H1 (cell line): ENCODE measurements around the gene ZDHHC8. TPM values are rescaled to one million over a fixed set of nuclear protein-coding genes. Genes with fewer than 3 reads are reported as not detected.

Experiments
- CTCF ChIA-PET: fragments of 300-600 bp; sonication (Branson Sonifier 250); formaldehyde crosslinking; loops from one replicate; lab custom pipeline; 2021; ENCODE audit not compliant: partially characterized antibody; lab: Charles Lee
- POLR2A ChIA-PET: fragments of 300-600 bp; sonication (Branson Sonifier 250); formaldehyde crosslinking; loops from one replicate; lab custom pipeline; 2021; ENCODE audit warnings: inconsistent platforms; ENCODE audit not compliant: partially characterized antibody; lab: Charles Lee
- DNase-seq, 2 experiments: peaks; one replicate each; pipeline versions ENCODE4 v3.0.0 to v3.0.0-alpha.2; 2010 to 2022; ENCODE audit warnings: low spot score in 2 of 2, low read depth in 1 of 2, mixed read lengths in 1 of 2
- FAIRE-seq: peaks from 2 replicates; lab custom pipeline; 2011; peaks lifted over from hg19 to GRCh38; lab: Jason Lieb, UNC
- H2AFZ ChIP-seq: 2 replicates; pipeline ENCODE4 v1.8.1; 2012; ENCODE audit warnings: low read length, inconsistent platforms
- H2AK5ac ChIP-seq: 2 replicates; pipeline ENCODE4 v1.6.1; 2013; ENCODE audit warnings: low read depth, low read length
- H2BK120ac ChIP-seq: replicated peaks from 2 replicates; pipeline ENCODE3; 2013; ENCODE audit warnings: low read depth, low read length, inconsistent platforms
- H2BK12ac ChIP-seq: 2 replicates; pipeline ENCODE4 v1.6.1; 2013; ENCODE audit warnings: low read depth, low read length
- H2BK15ac ChIP-seq: 2 replicates; pipeline ENCODE4 v1.6.1; 2013; ENCODE audit warnings: low read length
- H2BK20ac ChIP-seq: 2 replicates; pipeline ENCODE4 v1.6.1; 2013; ENCODE audit warnings: low read length
- H2BK5ac ChIP-seq: 2 replicates; pipeline ENCODE4 v1.6.1; 2013; ENCODE audit warnings: low read depth, low read length
- H3K14ac ChIP-seq: 2 replicates; pipeline ENCODE4 v1.6.1; 2013; ENCODE audit warnings: inconsistent platforms; ENCODE audit not compliant: insufficient read length
- H3K18ac ChIP-seq: 2 replicates; pipeline ENCODE4 v1.6.1; 2013; ENCODE audit warnings: low read length; ENCODE audit errors: extremely low read depth
- H3K23ac ChIP-seq: 2 replicates; pipeline ENCODE4 v1.6.1; 2013; ENCODE audit warnings: inconsistent platforms; ENCODE audit not compliant: insufficient read length
- H3K23me2 ChIP-seq: 2 replicates; pipeline ENCODE4 v1.6.1; 2013; ENCODE audit warnings: low read depth, low read length
- H3K27ac ChIP-seq: 2 replicates; pipeline ENCODE4 v1.6.1; 2011; ENCODE audit warnings: low read depth, low read length, inconsistent platforms
- H3K27me3 ChIP-seq, 4 experiments: replicated peaks in 1 of 4; 1 replicate in 1 of 4; 2 replicates in 3 of 4; pipeline versions ENCODE4 v1.6.1 to v1.8.1; 2011 to 2013; ENCODE audit warnings: low read length in 3 of 4, mild to moderate bottlenecking in 3 of 4, inconsistent platforms in 2 of 4, mixed read lengths in 2 of 4, moderate library complexity in 1 of 4; ENCODE audit not compliant: control insufficient read depth in 3 of 4, insufficient read depth in 3 of 4; ENCODE audit errors: extremely low read depth in 1 of 4
- H3K36me3 ChIP-seq, 4 experiments: 2 replicates each; pipeline versions ENCODE4 v1.6.1 to v1.8.1; 2011 to 2013; ENCODE audit warnings: mild to moderate bottlenecking in 4 of 4, low read length in 3 of 4, moderate library complexity in 2 of 4, control low read depth in 1 of 4, inconsistent platforms in 1 of 4; ENCODE audit not compliant: insufficient read depth in 4 of 4, control insufficient read depth in 2 of 4
- H3K4ac ChIP-seq: replicated peaks from 2 replicates; pipeline ENCODE3; 2013; ENCODE audit warnings: low read length, low read depth, mixed read lengths, inconsistent platforms; ENCODE audit not compliant: insufficient read length
- H3K4me1 ChIP-seq, 4 experiments: replicated peaks in 1 of 4; 1 replicate in 1 of 4; 2 replicates in 3 of 4; pipeline versions ENCODE4 v1.6.1 to v1.8.1; 2011 to 2013; ENCODE audit warnings: low read length in 3 of 4, inconsistent platforms in 2 of 4, mixed read lengths in 1 of 4; ENCODE audit not compliant: insufficient read depth in 4 of 4, control insufficient read depth in 3 of 4
- H3K4me2 ChIP-seq, 2 experiments: 2 replicates each; pipeline versions ENCODE4 v1.6.1 to v1.8.1; 2011 to 2013; ENCODE audit warnings: low read depth in 2 of 2, low read length in 2 of 2, control low read depth in 1 of 2, inconsistent platforms in 1 of 2, mild to moderate bottlenecking in 1 of 2; ENCODE audit not compliant: insufficient read depth in 1 of 2
- H3K4me3 ChIP-seq, 4 experiments: fragments of 200-600, 300-600 bp in 1 of 4; sonication (generic), shearing (Covaris generic), sonication (Bioruptor Twin) in 1 of 4; 2 replicates each; pipeline versions ENCODE4 v1.5.1 to v1.8.1; 2011 to 2016; ENCODE audit warnings: low read length in 4 of 4, low read depth in 3 of 4, control low read depth in 2 of 4, inconsistent platforms in 2 of 4, mild to moderate bottlenecking in 2 of 4, mixed read lengths in 1 of 4, moderate library complexity in 1 of 4; ENCODE audit not compliant: insufficient read depth in 2 of 4; ENCODE audit errors: extremely low read depth in 1 of 4
- H3K56ac ChIP-seq: replicated peaks from 2 replicates; pipeline ENCODE3; 2013; ENCODE audit warnings: low read depth, mild to moderate bottlenecking, mixed read lengths, low read length, inconsistent platforms; ENCODE audit not compliant: insufficient read length
- H3K79me1 ChIP-seq: 2 replicates; pipeline ENCODE4 v1.6.1; 2013; ENCODE audit warnings: low read depth, low read length, control low read depth
- H3K79me2 ChIP-seq, 2 experiments: 2 replicates each; pipeline versions ENCODE4 v1.6.1 to v1.8.1; 2012 to 2013; ENCODE audit warnings: low read length in 2 of 2, mild to moderate bottlenecking in 2 of 2, inconsistent platforms in 1 of 2; ENCODE audit not compliant: insufficient read depth in 2 of 2, control insufficient read depth in 1 of 2
- H3K9ac ChIP-seq, 4 experiments: replicated peaks in 1 of 4; 1 replicate in 1 of 4; 2 replicates in 3 of 4; pipeline versions ENCODE4 v1.6.1 to v1.8.1; 2011 to 2013; ENCODE audit warnings: low read depth in 3 of 4, low read length in 3 of 4, control low read depth in 2 of 4, mild to moderate bottlenecking in 2 of 4, moderate library complexity in 2 of 4, inconsistent platforms in 1 of 4; ENCODE audit errors: extremely low read depth in 1 of 4
- H3K9me3 ChIP-seq, 2 experiments: 2 replicates each; pipeline versions ENCODE4 v1.6.1 to v1.8.1; 2012 to 2013; ENCODE audit warnings: mild to moderate bottlenecking in 2 of 2, moderate library complexity in 2 of 2, control low read depth in 1 of 2, inconsistent platforms in 1 of 2, low read depth in 1 of 2, low read length in 1 of 2, mixed read lengths in 1 of 2; ENCODE audit not compliant: insufficient read depth in 2 of 2
- H4K20me1 ChIP-seq, 2 experiments: replicated peaks in 1 of 2; 2 replicates each; pipeline versions ENCODE3 to v1.8.1; 2011 to 2013; ENCODE audit warnings: inconsistent platforms in 2 of 2, low read length in 2 of 2, mild to moderate bottlenecking in 1 of 2; ENCODE audit not compliant: insufficient read depth in 2 of 2, control insufficient read depth in 1 of 2
- H4K5ac ChIP-seq: 2 replicates; pipeline ENCODE4 v1.6.1; 2013; ENCODE audit warnings: low read length, low read depth, mixed read lengths, inconsistent platforms; ENCODE audit not compliant: insufficient read length
- H4K8ac ChIP-seq: 2 replicates; pipeline ENCODE4 v1.8.0; 2013; ENCODE audit warnings: mild to moderate bottlenecking, moderate library complexity, low read length, inconsistent platforms; ENCODE audit not compliant: insufficient read depth; ENCODE audit errors: extremely low read depth
- H4K91ac ChIP-seq: replicated peaks from 2 replicates; pipeline ENCODE3; 2013; ENCODE audit warnings: low read length, mixed read lengths, inconsistent platforms; ENCODE audit not compliant: insufficient read length
- BCL11A ChIP-seq, 2 experiments: IDR thresholded peaks; one replicate each; pipeline ENCODE4 v1.6.1; 2011; ENCODE audit warnings: low read depth in 2 of 2, low read length in 2 of 2, mild to moderate bottlenecking in 2 of 2
- RXRA ChIP-seq: IDR thresholded peaks from 2 replicates; pipeline ENCODE4 v1.6.1; 2011; ENCODE audit warnings: low read depth, mild to moderate bottlenecking, low read length, moderate library complexity; ENCODE audit not compliant: insufficient read depth
- WGBS, 2 experiments: shearing (Covaris generic) in 1 of 2; methylation state at CpG; one replicate each; pipeline versions ENCODE4 v1.1.6 to v1.1.7; 2013 to 2015; ENCODE audit warnings: low lambda C conversion rate in 2 of 2, mixed read lengths in 2 of 2, inconsistent platforms in 1 of 2, low coverage in 1 of 2, missing lambda C conversion rate in 1 of 2; ENCODE audit not compliant: insufficient replicate concordance in 2 of 2, insufficient coverage in 1 of 2, insufficient read length in 1 of 2; ENCODE audit errors: extremely low coverage in 1 of 2, missing lambda C conversion rate in 1 of 2; 5-methylcytosine and 5-hydroxymethylcytosine counted together
- polyA plus RNA-seq, 7 experiments: library from polyadenylated mRNA; depleted of rRNA in 3 of 7; stranded (reverse) in 5 of 7; unstranded in 2 of 7; fragments of >200 nt in 5 of 7; fragments of 200-250 nt in 2 of 7; gene quantifications; 1 replicate in 5 of 7; 2 replicates in 1 of 7; 4 replicates in 1 of 7; pipeline versions ENCODE4 v1.2.1 to v1.2.3, GENCODE V29; 2011 to 2013; ENCODE audit warnings: missing spikeins in 2 of 7, mixed read lengths in 2 of 7
- total RNA-seq: library from RNA; stranded (reverse); fragmentation: NEBNext Ultra II Directional; extraction: Animal tissue kit (Norgen Biotek cat#: 25700); gene quantifications from 2 replicates; pipeline ENCODE4 v1.2.1, GENCODE V29; 2021
- TF ChIP-seq, protein P1 (sequence below), 3 experiments: IDR thresholded peaks; 1 replicate in 2 of 3; 2 replicates in 1 of 3; pipeline versions ENCODE4 v1.5.1 to v1.6.1; 2011; ENCODE audit warnings: low read length in 3 of 3, mild to moderate bottlenecking in 3 of 3, inconsistent platforms in 2 of 3, low read depth in 1 of 3, moderate library complexity in 1 of 3; ENCODE audit not compliant: insufficient read depth in 1 of 3; ENCODE audit errors: control extremely low read depth in 1 of 3

ZDHHC8 gene
- total and polyA plus RNA-seq, 2 of the 8 experiments (the other 6 are each of a cell fraction or from before 2014, with no cell fraction given) = 18.6 to 65.6 TPM

GRCh38 chr22:20169253-20169822 is 37.7 kb downstream of the ZDHHC8 start:
- ChIA-PET CTCF (interaction anchor here (0.9 to 2.7 kb wide), 5 partner anchors 12 to 126 kb away, joined by 3 to 9 read pairs (median 3); no protein-coding TSS in a partner anchor), POLR2A (no interaction called here)
- H3K14ac ChIP-seq = no peak overlapping the region
- WGBS, 2 experiments = 78% methylated on average over 6 of the region's 10 CpGs; no CpG with 5 or more reads in 1 of the 2 experiments
- no peak overlapping the region for H2AK5ac ChIP-seq
- H2AFZ ChIP-seq = no peak overlapping the region
- FAIRE-seq (no peak), DNase-seq (no peak)
- H2BK20ac ChIP-seq = no peak overlapping the region
- no peak overlapping the region for H3K4me2 ChIP-seq
- no peak overlapping the region for H4K8ac ChIP-seq
- no peaks in the 10 kb centered on the region for H3K23me2 ChIP-seq
- H3K9me3 ChIP-seq = no peaks in the 10 kb centered on the region; a peak in 1 of 4 replicates
- no peaks in the 10 kb centered on the region for H3K27me3 ChIP-seq
- no peak overlapping the region for H3K27ac ChIP-seq
- no peak overlapping the region for H2BK120ac ChIP-seq
- H3K4me1 ChIP-seq = peaks cover 0 to 2% (median 0%) of the 10 kb centered on the region in 4 experiments; a peak in 1 of 7 replicates
- H3K4ac ChIP-seq = no peak overlapping the region
- H3K56ac ChIP-seq = no peak overlapping the region
- H3K9ac ChIP-seq = no peak overlapping the region
- no peaks in the 10 kb centered on the region for H3K79me2 ChIP-seq
- no peak overlapping the region for H3K4me3 ChIP-seq
- H4K91ac ChIP-seq = no peak overlapping the region
- H4K20me1 ChIP-seq = no peaks in the 10 kb centered on the region
- H3K79me1 ChIP-seq = no peaks in the 10 kb centered on the region
- H4K5ac ChIP-seq = no peak overlapping the region
- H3K36me3 ChIP-seq = no peaks in the 10 kb centered on the region
- H2BK15ac ChIP-seq = no peak overlapping the region
- no peak overlapping the region for H2BK5ac ChIP-seq
- H3K18ac ChIP-seq = no peak overlapping the region
- H3K23ac ChIP-seq = no peak overlapping the region
- TF ChIP-seq, protein P1, sequence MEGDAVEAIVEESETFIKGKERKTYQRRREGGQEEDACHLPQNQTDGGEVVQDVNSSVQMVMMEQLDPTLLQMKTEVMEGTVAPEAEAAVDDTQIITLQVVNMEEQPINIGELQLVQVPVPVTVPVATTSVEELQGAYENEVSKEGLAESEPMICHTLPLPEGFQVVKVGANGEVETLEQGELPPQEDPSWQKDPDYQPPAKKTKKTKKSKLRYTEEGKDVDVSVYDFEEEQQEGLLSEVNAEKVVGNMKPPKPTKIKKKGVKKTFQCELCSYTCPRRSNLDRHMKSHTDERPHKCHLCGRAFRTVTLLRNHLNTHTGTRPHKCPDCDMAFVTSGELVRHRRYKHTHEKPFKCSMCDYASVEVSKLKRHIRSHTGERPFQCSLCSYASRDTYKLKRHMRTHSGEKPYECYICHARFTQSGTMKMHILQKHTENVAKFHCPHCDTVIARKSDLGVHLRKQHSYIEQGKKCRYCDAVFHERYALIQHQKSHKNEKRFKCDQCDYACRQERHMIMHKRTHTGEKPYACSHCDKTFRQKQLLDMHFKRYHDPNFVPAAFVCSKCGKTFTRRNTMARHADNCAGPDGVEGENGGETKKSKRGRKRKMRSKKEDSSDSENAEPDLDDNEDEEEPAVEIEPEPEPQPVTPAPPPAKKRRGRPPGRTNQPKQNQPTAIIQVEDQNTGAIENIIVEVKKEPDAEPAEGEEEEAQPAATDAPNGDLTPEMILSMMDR (IDR thresholded peaks at IDR 0.05; ENCODE audit: control extremely low read depth in 1 of 3, insufficient read depth in 1 of 3, low read depth in 1 of 3, low read length in 3 of 3) = no peak
- TF ChIP-seq RXRA = no peak
- no peak for TF ChIP-seq BCL11A (IDR thresholded peaks at IDR 0.05; ENCODE audit: low read depth in 2 of 2, low read length in 2 of 2)
- no peak overlapping the region for H2BK12ac ChIP-seq
